Activated naive CD4-positive, alpha-beta T cell treated with anti-CD3 and anti-CD28 coated beads, Interleukin-2, amount 50 U/mL, for 24 hours (primary cell): ENCODE results near the gene ZNF174.

Experiments
- H3K27ac Mint-ChIP-seq: one replicate; pipeline ENCODE4 v1.8.0; 2021; ENCODE audit warnings: mild to moderate bottlenecking, mixed read lengths
- H3K27me3 Mint-ChIP-seq: one replicate; pipeline ENCODE4 v1.8.0; 2021; ENCODE audit warnings: mixed read lengths
- H3K36me3 Mint-ChIP-seq: one replicate; pipeline ENCODE4 v1.8.0; 2021; ENCODE audit warnings: mixed read lengths
- H3K4me1 Mint-ChIP-seq: one replicate; pipeline ENCODE4 v1.8.0; 2021; ENCODE audit warnings: mixed read lengths
- H3K4me3 Mint-ChIP-seq: one replicate; pipeline ENCODE4 v1.8.0; 2021; ENCODE audit warnings: mild to moderate bottlenecking, mixed read lengths
- H3K9me3 Mint-ChIP-seq: one replicate; pipeline ENCODE4 v1.8.0; 2021; ENCODE audit warnings: mixed read lengths

ZNF174 gene

DNA sequence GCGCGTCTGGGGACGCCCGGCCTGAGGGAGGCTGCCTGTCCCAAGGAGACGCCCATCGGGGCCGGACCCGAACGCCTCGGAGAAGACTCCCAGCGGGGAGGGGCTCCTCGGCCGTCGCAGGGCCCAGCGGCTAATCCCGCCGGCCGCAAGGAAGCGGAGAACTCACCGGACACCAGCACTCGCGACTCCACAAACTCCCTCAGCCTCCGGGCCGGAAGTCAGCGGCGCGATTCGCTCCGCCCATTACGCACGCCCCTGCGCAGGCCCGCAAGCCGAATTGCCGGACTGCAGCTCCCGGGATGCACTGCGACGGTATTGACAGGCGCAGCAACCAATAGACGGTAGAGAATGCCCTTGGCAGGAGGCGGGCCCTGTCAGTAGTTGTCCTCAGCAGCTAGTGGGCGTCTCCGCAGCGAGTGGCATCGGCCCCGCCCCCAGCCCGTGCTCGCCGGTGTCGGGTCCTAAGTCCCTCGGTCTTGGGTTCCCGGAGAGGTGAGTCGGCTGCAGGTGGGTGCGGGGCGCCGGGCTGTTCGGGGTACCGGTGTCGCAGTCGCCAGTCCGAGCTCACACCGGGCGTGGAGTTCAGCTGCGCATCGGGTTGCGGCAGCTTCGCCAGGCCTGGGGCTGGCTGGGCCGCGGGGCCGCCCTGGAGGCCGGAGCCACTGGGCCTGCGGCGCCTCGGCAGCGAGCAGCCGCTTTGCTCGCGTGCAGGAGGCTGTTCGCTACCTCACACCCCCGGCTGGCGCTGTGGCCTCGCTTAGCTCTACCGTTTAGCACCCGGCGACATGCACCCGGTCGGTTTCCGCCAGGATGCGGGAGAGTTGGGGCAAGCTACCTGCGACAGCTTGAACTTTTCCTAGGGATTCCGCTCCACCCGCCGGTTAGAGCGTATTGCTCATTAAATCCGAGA lies at the start of gene ZNF174, which contains the start of gene ZSCAN32:
ZNF174 (plus strand) TSS at position 437 of the 910 bp plus-strand sequence. CDS start 790 bp downstream, outside the sequence.
ZSCAN32 (minus strand) TSS at position 226 of the 910 bp plus-strand sequence. CDS start 3,447 bp downstream, outside the sequence.
- Mint-ChIP-seq H3K27ac (peak within 1 kb of the TSS; percentile 84), H3K27me3 (no peaks in the 10 kb centered on the region), H3K9me3 (peaks cover 10% of the 10 kb centered on the region), H3K4me3 (peak within 1 kb of the TSS; percentile 98), H3K36me3 (peaks cover 47% of the 10 kb centered on the region), H3K4me1 (peaks cover 60% of the 10 kb centered on the region)

DNA sequence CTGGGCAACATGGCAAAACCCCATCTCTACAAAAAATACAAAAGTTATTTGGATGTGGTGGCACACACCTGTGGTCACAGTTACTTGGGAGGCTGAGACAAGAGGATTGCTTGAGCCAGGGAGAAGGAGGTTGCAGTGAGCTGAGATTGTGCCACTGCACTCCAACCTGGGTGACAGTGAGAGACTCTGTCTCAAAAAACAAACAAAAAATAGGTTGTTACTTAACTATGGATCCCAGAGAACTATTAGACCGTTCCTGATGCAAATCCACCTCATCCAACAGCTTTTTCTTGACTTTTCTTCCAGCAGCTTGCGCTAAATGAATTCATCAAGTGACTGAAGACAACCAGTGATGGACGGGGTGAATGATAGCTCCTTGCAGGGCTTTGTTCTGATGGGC lies 45.4 kb upstream of the ZNF174 start, which contains the start of gene OR2C1:
OR2C1 (plus strand) TSS at position 301 of the 400 bp plus-strand sequence; CDS start at position 353, 52 bp downstream.
- Mint-ChIP-seq H3K27ac (no peak within 1 kb of the TSS), H3K4me1 (peaks cover 7% of the 10 kb centered on the region), H3K4me3 (no peak within 1 kb of the TSS), H3K36me3 (peaks cover 14% of the 10 kb centered on the region), H3K27me3 (peaks cover 9% of the 10 kb centered on the region), H3K9me3 (peaks cover 12% of the 10 kb centered on the region)

- H3K4me3 Mint-ChIP-seq, result no peak overlapping the region
Observed at GRCh38 chr16:3356118-3356517, 44.9 kb upstream of the ZNF174 start.

DNA sequence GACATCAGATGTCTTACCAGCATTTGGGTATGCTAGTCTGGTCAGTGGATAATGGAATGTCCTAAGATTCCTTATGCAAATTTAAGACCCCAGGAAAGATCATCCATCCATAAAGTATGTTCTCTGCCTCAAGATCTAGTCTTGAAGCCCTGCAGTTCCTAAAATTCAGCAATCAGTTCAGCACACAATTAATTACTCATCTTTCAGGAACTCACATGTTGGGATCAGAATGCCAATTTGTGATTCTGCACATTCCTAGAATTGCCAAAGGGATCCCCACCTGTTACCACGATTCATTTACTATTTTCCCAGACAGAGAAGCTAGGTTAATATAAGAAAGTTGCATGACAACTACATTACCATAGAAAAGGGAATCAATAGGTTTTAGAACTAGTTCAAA lies 42.1 kb upstream of the ZNF174 start:
- H3K27ac Mint-ChIP-seq, result no peak overlapping the region
- H3K4me1 Mint-ChIP-seq, result peaks cover 7% of the 10 kb centered on the region
- peaks cover 14% of the 10 kb centered on the region for H3K36me3 Mint-ChIP-seq
- H3K4me3 Mint-ChIP-seq, result no peak overlapping the region
- peaks cover 12% of the 10 kb centered on the region for H3K9me3 Mint-ChIP-seq
- H3K27me3 Mint-ChIP-seq, result peaks cover 14% of the 10 kb centered on the region

More at GRCh38 chr16:3356118-3356517, 44.9 kb upstream of the ZNF174 start:
- Mint-ChIP-seq H3K9me3 (peaks cover 12% of the 10 kb centered on the region), H3K4me1 (peaks cover 7% of the 10 kb centered on the region), H3K27me3 (peaks cover 10% of the 10 kb centered on the region), H3K36me3 (peaks cover 14% of the 10 kb centered on the region), H3K27ac (no peak overlapping the region)

GRCh38 chr16:3362931-3363330 lies 38.1 kb upstream of the ZNF174 start:
- Mint-ChIP-seq H3K27me3 (peaks cover 12% of the 10 kb centered on the region), H3K9me3 (peaks cover 4% of the 10 kb centered on the region), H3K4me3 (no peak overlapping the region), H3K27ac (no peak overlapping the region), H3K4me1 (peaks cover 16% of the 10 kb centered on the region), H3K36me3 (peaks cover 10% of the 10 kb centered on the region)

GRCh38 chr16:3363793-3364192 lies 37.2 kb upstream of the ZNF174 start:
- no peak overlapping the region for H3K27ac Mint-ChIP-seq
- H3K9me3 Mint-ChIP-seq, result peaks cover 4% of the 10 kb centered on the region
- H3K4me3 Mint-ChIP-seq, result peak overlapping the region; percentile 19
- peaks cover 10% of the 10 kb centered on the region for H3K36me3 Mint-ChIP-seq
- H3K27me3 Mint-ChIP-seq, result peaks cover 11% of the 10 kb centered on the region
- peaks cover 16% of the 10 kb centered on the region for H3K4me1 Mint-ChIP-seq

DNA sequence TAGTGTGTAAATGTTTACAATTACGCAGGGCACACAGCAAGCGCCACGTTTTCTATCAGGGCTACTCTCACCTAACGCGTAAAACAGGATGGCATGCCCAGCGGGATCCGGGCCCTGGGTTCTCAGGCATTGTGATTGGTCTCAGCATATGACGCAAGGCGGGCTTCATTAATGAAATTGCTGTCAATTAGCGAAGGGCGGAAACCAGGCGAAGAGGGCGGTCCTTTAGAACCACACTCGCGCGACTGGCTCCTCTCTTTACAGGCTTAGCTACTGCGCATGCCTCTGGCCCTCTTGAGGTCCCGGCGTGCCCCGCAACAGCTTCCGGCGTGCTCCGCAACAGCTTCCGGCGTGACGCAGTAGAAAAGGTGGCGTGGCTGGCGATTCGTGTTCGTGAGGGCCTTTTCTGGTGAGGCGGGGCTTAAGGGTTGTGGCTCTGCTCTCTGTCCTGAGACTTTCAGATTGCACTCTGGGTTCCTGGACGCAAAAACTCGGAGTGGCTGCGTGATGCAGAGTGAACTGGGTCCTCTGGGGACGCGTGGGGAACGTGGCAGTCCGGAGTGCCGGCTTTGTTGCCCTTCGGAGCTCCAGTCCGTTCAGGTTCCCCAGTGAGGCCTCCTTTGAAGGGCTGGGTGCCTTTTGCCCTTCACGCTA lies 36.1 kb upstream of the ZNF174 start:
- H3K4me3 Mint-ChIP-seq, result peak overlapping the region; percentile 89
- no peaks in the 10 kb centered on the region for H3K9me3 Mint-ChIP-seq
- H3K36me3 Mint-ChIP-seq, result peaks cover 10% of the 10 kb centered on the region
- peaks cover 8% of the 10 kb centered on the region for H3K27me3 Mint-ChIP-seq
- H3K27ac Mint-ChIP-seq, result peak overlapping the region; percentile 88
- H3K4me1 Mint-ChIP-seq, result peaks cover 16% of the 10 kb centered on the region

DNA sequence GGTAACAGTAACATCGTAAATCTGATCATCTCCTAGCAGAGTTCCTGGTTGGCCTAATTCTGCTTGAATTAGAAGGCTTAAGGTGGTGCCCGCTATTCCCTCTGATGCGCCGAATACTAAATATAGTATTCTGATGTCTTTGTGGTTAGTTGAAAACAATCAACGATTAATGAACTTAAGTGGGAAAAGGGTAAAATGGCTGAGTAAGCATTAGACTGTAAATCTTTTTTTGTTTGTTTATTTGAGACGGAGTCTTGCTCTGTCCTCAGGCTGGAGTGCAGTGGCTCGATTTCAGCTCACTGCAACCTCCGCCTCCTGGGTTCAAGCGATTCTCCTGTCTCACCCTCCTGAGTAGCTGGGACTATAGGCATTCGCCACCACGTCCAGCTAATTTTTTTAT lies 31.9 kb upstream of the ZNF174 start:
- H3K36me3 Mint-ChIP-seq, result peaks cover 18% of the 10 kb centered on the region
- peaks cover 16% of the 10 kb centered on the region for H3K4me1 Mint-ChIP-seq
- no peaks in the 10 kb centered on the region for H3K9me3 Mint-ChIP-seq
- H3K27me3 Mint-ChIP-seq, result no peaks in the 10 kb centered on the region
- H3K27ac Mint-ChIP-seq, result no peak overlapping the region
- no peak overlapping the region for H3K4me3 Mint-ChIP-seq

- Mint-ChIP-seq H3K4me3 (no peak overlapping the region), H3K27me3 (no peaks in the 10 kb centered on the region), H3K27ac (no peak overlapping the region), H3K9me3 (peaks cover 4% of the 10 kb centered on the region), H3K36me3 (peaks cover 45% of the 10 kb centered on the region), H3K4me1 (no peaks in the 10 kb centered on the region)
Observed at GRCh38 chr16:3375680-3376079, 25.3 kb upstream of the ZNF174 start.

DNA sequence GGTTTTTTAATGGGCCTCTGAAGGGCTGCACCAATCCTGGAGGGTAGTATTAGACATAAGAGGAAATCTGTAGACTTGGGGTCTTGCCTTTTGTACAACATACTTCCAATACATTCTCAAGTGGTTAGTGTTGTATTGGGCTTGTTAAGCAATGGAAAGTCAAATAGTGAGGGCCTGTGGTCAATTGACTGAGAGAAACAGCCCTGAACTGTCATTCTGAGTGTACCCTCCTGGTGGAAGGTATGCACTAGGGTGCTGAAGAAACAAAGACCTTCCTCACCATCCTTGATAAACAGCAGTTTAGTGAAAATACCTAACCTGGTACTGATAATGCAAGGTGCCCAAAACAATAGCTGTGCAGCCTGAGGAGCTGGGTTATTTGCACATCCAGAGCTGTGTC lies 23.1 kb upstream of the ZNF174 start:
- H3K9me3 Mint-ChIP-seq, result peaks cover 12% of the 10 kb centered on the region
- H3K4me1 Mint-ChIP-seq, result no peaks in the 10 kb centered on the region
- peaks cover 65% of the 10 kb centered on the region for H3K36me3 Mint-ChIP-seq
- no peak overlapping the region for H3K27ac Mint-ChIP-seq
- H3K4me3 Mint-ChIP-seq, result no peak overlapping the region
- H3K27me3 Mint-ChIP-seq, result no peaks in the 10 kb centered on the region

DNA sequence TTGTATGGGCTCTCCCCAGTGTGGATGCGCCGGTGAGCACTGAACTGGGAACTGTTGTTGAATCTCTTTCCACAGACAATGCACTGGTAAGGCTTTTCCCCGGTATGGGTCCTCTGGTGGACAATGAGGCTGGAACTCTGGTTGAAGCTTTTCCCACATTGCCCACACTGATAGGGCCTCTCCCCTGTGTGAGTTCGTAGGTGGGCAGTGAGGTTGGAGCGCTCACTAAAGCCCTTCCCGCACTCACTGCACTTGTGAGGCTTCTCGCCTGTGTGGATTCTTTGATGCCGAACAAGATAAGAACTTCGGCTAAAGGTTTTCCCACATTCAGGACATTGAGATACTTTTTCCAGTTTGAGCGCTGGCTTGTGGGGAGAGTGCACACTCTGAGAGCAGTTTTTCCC lies 18.0 kb upstream of the ZNF174 start:
- H3K4me3 Mint-ChIP-seq, result no peak overlapping the region
- peaks cover 9% of the 10 kb centered on the region for H3K9me3 Mint-ChIP-seq
- peaks cover 77% of the 10 kb centered on the region for H3K36me3 Mint-ChIP-seq
- H3K4me1 Mint-ChIP-seq, result no peaks in the 10 kb centered on the region
- H3K27ac Mint-ChIP-seq, result no peak overlapping the region
- H3K27me3 Mint-ChIP-seq, result no peaks in the 10 kb centered on the region

- Mint-ChIP-seq H3K4me1 (no peaks in the 10 kb centered on the region), H3K36me3 (peaks cover 81% of the 10 kb centered on the region), H3K9me3 (peaks cover 17% of the 10 kb centered on the region), H3K4me3 (no peak overlapping the region), H3K27ac (no peak overlapping the region), H3K27me3 (no peaks in the 10 kb centered on the region)
Observed at GRCh38 chr16:3388325-3388724, 12.7 kb upstream of the ZNF174 start.

DNA sequence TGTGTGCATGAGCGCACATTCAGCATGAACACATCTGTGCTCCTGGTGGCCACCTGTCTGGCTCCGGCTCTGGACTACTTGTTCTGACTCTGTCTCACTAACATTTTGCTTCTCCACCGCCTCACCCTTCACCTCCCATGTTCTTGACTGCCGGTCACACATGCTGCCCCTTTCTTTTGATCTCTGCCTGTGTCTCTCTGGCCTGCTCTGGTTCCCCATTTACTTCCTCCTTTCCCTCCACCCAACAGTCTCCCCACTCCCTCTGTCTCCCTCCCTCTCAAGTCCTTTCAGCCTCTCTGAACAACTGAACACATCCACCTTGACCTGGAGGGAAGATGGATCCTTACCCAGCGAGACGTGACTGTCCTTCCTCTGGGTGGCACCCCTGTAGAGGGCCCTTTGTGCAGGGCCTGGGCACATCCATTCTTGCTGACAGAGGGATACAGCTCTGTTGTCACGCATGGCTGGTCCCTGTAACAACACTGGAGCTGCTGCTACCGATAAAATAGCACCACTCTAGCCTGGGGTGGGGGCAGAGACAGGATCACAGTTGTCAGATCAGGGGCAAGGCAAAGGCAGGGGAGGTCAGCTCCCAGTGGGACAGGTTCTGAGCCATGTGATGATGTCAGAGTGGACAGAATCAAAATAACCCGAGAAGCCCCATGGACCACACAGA lies 11.2 kb upstream of the ZNF174 start:
- Mint-ChIP-seq H3K4me1 (peaks cover 7% of the 10 kb centered on the region), H3K36me3 (peaks cover 77% of the 10 kb centered on the region), H3K27ac (no peak overlapping the region), H3K4me3 (no peak overlapping the region), H3K27me3 (no peaks in the 10 kb centered on the region), H3K9me3 (peaks cover 23% of the 10 kb centered on the region)

- Mint-ChIP-seq H3K27me3 (no peaks in the 10 kb centered on the region), H3K27ac (peak overlapping the region; percentile 32), H3K36me3 (peaks cover 46% of the 10 kb centered on the region), H3K9me3 (peaks cover 9% of the 10 kb centered on the region), H3K4me3 (peak overlapping the region; percentile 98), H3K4me1 (peaks cover 64% of the 10 kb centered on the region)
Observed at GRCh38 chr16:3400446-3400778, 603 bp upstream of the ZNF174 start.

- Mint-ChIP-seq H3K9me3 (peaks cover 8% of the 10 kb centered on the region), H3K36me3 (peaks cover 47% of the 10 kb centered on the region), H3K4me3 (peak overlapping the region; percentile 98), H3K4me1 (peaks cover 52% of the 10 kb centered on the region), H3K27ac (peak overlapping the region; percentile 84), H3K27me3 (no peaks in the 10 kb centered on the region)
Observed at GRCh38 chr16:3401719-3402397, 843 bp downstream of the ZNF174 start.
